SK-N-SH (cell line): ENCODE results near the gene PICK1. TPM values are rescaled to one million over a fixed set of nuclear protein-coding genes. Genes with fewer than 3 reads are reported as not detected.

ENCODE experiments used
- CTCF ChIA-PET: fragments of 300-600, 350-600 bp; formaldehyde crosslinking; extraction: SDS; loops from one replicate; lab custom pipeline; 2021; lab: Yijun Ruan, JAX
- POLR2A ChIA-PET: fragments of 350-600 bp; sonication (Branson Sonifier 250); formaldehyde crosslinking; extraction: SDS; loops from one replicate; lab custom pipeline; 2020; ENCODE audit warnings: antibody characterized with exemption, inconsistent platforms; lab: Yijun Ruan, JAX
- DNase-seq: peaks from one replicate; pipeline ENCODE4 v3.0.0; 2012
- H2AFZ ChIP-seq: fragments of 200-600 bp; sonication (generic); 2 replicates; pipeline ENCODE4 v1.8.1; 2016; ENCODE audit warnings: antibody characterized with exemption, mild to moderate bottlenecking, low read depth
- H3F3A ChIP-seq: fragments of 200-600 bp; sonication (generic); replicated peaks from 2 replicates; pipeline ENCODE3; 2016; ENCODE audit warnings: antibody characterized with exemption, mild to moderate bottlenecking; ENCODE audit not compliant: insufficient read depth
- H3K27ac ChIP-seq, 2 experiments: fragments of 200-500 bp in 1 of 2; fragments of 200-600 bp in 1 of 2; sonication (Bioruptor generic) in 1 of 2; sonication (generic), shearing (Covaris generic) in 1 of 2; 2 replicates each; pipeline versions ENCODE4 v1.5.1 to v1.6.1; 2014 to 2016; ENCODE audit warnings: low read depth in 2 of 2, inconsistent platforms in 1 of 2, low read length in 1 of 2, mild to moderate bottlenecking in 1 of 2, mixed read lengths in 1 of 2
- H3K27me3 ChIP-seq: fragments of 200-600 bp; sonication (generic), shearing (Covaris generic); 2 replicates; pipeline ENCODE4 v1.6.1; 2016; ENCODE audit warnings: mixed run types; ENCODE audit not compliant: insufficient read depth
- H3K36me3 ChIP-seq, 2 experiments: fragments of 200-500 bp in 1 of 2; fragments of 200-600 bp in 1 of 2; sonication (Bioruptor generic) in 1 of 2; sonication (generic) in 1 of 2; replicated peaks in 1 of 2; 2 replicates each; pipeline versions ENCODE3 to v1.5.1; 2014 to 2016; ENCODE audit warnings: low read length in 1 of 2, mild to moderate bottlenecking in 1 of 2; ENCODE audit not compliant: insufficient read depth in 2 of 2, control insufficient read depth in 1 of 2
- H3K4me1 ChIP-seq, 2 experiments: fragments of 200-500 bp in 1 of 2; fragments of 200-600 bp in 1 of 2; sonication (Bioruptor generic) in 1 of 2; sonication (generic), shearing (Covaris generic) in 1 of 2; 2 replicates each; pipeline versions ENCODE4 v1.5.1 to v1.6.1; 2014 to 2016; ENCODE audit warnings: low read depth in 1 of 2, low read length in 1 of 2, mixed run types in 1 of 2; ENCODE audit not compliant: insufficient read depth in 2 of 2, control insufficient read depth in 1 of 2
- H3K4me2 ChIP-seq: fragments of 200-600 bp; sonication (generic), shearing (Covaris generic); 2 replicates; pipeline ENCODE4 v1.6.1; 2017; ENCODE audit warnings: mixed run types
- H3K4me3 ChIP-seq, 2 experiments: fragments of 200-500 bp in 1 of 2; fragments of 200-600 bp in 1 of 2; sonication (Bioruptor generic) in 1 of 2; sonication (generic), shearing (Covaris generic) in 1 of 2; 2 replicates each; pipeline versions ENCODE4 v1.5.1 to v1.8.1; 2014 to 2016; ENCODE audit warnings: low read depth in 2 of 2, inconsistent platforms in 1 of 2, low read length in 1 of 2, mild to moderate bottlenecking in 1 of 2, mixed read lengths in 1 of 2, moderate library complexity in 1 of 2
- H3K79me2 ChIP-seq: fragments of 200-600 bp; sonication (generic); 2 replicates; pipeline ENCODE4 v1.8.1; 2017; ENCODE audit warnings: mild to moderate bottlenecking; ENCODE audit not compliant: insufficient read depth
- H3K9ac ChIP-seq: fragments of 200-600 bp; sonication (generic); 2 replicates; pipeline ENCODE4 v1.6.1; 2017; ENCODE audit warnings: mixed run types
- H3K9me2 ChIP-seq: fragments of 200-600 bp; sonication (generic); 2 replicates; pipeline ENCODE4 v1.6.1; 2017; ENCODE audit warnings: mixed run types
- H3K9me3 ChIP-seq: fragments of 200-600 bp; sonication (generic); 2 replicates; pipeline ENCODE4 v1.6.1; 2017; ENCODE audit warnings: mixed run types, mild to moderate bottlenecking, moderate library complexity
- H4K20me1 ChIP-seq: fragments of 200-600 bp; sonication (generic); 2 replicates; pipeline ENCODE4 v1.6.1; 2017; ENCODE audit warnings: mild to moderate bottlenecking, mixed run types; ENCODE audit not compliant: insufficient read depth
- CHD2 ChIP-seq: fragments of 150-350 bp; IDR thresholded peaks from 2 replicates; pipeline ENCODE4 v1.6.1; 2018; ENCODE audit warnings: low read length; ENCODE audit not compliant: partially characterized antibody
- FOXJ3 ChIP-seq: sonication (generic); formaldehyde crosslinking; IDR thresholded peaks from 2 replicates; pipeline ENCODE4 v1.5.1; 2020; ENCODE audit warnings: mild to moderate bottlenecking, missing genetic modification reagents
- FOXM1 ChIP-seq: IDR thresholded peaks from 2 replicates; pipeline ENCODE4 v1.4.0; 2012; ENCODE audit warnings: low read depth, mild to moderate bottlenecking
- JUND ChIP-seq: IDR thresholded peaks from 2 replicates; pipeline ENCODE4 v1.4.0; 2012
- NRF1 ChIP-seq: IDR thresholded peaks from 2 replicates; pipeline ENCODE4 v1.6.1; 2012; ENCODE audit warnings: low read depth, mild to moderate bottlenecking, low read length
- RCOR1 ChIP-seq: fragments of 150-350 bp; IDR thresholded peaks from 2 replicates; pipeline ENCODE4 v1.6.1; 2017; ENCODE audit warnings: antibody characterized with exemption, low read length
- SIN3A ChIP-seq: IDR thresholded peaks from 2 replicates; pipeline ENCODE4 v1.6.1; 2012; ENCODE audit warnings: low read depth, mild to moderate bottlenecking, low read length, moderate library complexity, borderline replicate concordance
- SMC3 ChIP-seq: IDR thresholded peaks from 2 replicates; pipeline ENCODE4 v1.6.1; 2012; ENCODE audit warnings: low read depth, low read length, improper control_type of control experiment
- TAF1 ChIP-seq: IDR thresholded peaks from 2 replicates; pipeline ENCODE4 v1.6.1; 2012; ENCODE audit warnings: low read depth, mild to moderate bottlenecking, low read length, moderate library complexity, borderline replicate concordance
- YY1 ChIP-seq: IDR thresholded peaks from 2 replicates; pipeline ENCODE4 v1.4.0; 2012; ENCODE audit warnings: low read depth, mild to moderate bottlenecking
- WGBS: methylation state at CpG from one replicate; pipeline ENCODE4 v1.1.6; 2017; ENCODE audit warnings: low lambda C conversion rate; 5-methylcytosine and 5-hydroxymethylcytosine counted together
- polyA plus RNA-seq, 3 experiments: library from polyadenylated mRNA; depleted of rRNA; stranded (reverse); fragments of >200 nt; gene quantifications; 2 replicates each; pipeline ENCODE4 v1.2.3, GENCODE V29; 2012
- TF ChIP-seq, protein P1 (sequence below): fragments of 200-600 bp; sonication (generic); IDR thresholded peaks from 2 replicates; pipeline ENCODE4 v1.6.1; 2017; ENCODE audit warnings: antibody characterized with exemption, mild to moderate bottlenecking, moderate library complexity
- TF ChIP-seq, protein P2 (sequence below): IDR thresholded peaks from 2 replicates; pipeline ENCODE4 v1.4.0; 2012; ENCODE audit warnings: low read depth, borderline replicate concordance
- TF ChIP-seq, protein P3 (sequence below): fragments of 150-350 bp; IDR thresholded peaks from 2 replicates; pipeline ENCODE4 v1.6.1; 2017; ENCODE audit warnings: antibody characterized with exemption, low read length, low read depth, borderline replicate concordance
- TF ChIP-seq, protein P4 (sequence below): IDR thresholded peaks from 2 replicates; pipeline ENCODE4; 2012
- TF ChIP-seq, protein P5 (sequence below): IDR thresholded peaks from 2 replicates; pipeline ENCODE4 v1.4.0; 2012; ENCODE audit warnings: low read depth, borderline replicate concordance

PICK1 gene
- polyA plus RNA-seq, 1 of the 3 experiments (the other 2 are of a cell fraction), result 36.8 TPM

DNA sequence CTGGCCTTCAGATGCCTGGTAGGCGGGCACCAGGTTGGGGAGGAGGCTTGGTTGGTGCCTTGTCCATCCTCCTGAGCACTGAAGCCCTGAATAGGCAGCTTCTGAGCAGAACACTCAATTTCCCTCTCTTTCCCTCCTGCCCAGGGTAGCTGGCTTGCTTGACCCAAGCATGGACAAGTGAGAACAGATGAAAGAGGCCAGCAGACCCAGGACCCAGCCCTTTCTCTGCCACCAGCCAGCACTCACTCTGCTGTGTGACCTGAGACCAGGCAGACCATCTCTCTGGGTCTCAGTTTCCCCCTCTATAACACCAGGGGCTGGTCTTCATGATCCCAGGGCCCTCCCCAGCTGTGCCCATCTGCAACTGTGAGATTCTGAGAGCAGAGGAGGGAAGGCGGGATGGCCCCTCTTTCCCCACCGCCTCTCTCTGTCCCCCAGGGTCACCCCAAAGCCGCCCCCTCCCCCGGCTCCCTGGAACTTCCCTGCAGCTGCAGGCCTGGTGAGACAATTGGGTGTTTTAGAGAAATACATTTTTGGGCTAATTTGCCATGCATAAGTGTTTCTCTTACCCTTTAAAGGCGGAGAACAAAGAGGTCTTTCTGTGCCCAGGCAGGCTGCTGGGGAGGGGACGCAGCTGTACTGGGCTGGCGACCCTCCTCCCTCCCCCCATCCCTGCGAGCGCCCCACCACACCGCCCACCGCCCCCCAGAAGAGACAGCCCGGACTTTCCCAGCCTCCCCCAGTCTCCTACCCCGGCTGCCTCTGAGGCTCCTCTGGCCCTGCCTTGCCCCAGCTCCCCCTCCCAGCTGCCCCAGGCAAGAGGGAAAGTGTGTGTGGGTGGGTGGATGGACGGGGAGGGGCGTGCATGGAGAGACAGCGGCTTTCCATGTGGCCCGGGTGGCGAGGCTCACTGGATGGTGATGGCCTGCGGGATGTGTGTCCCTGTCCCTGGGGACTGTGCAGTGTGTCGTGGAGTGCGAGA lies 30.8 kb upstream of the PICK1 start:
- 63% methylated on average over 6 of the region's 22 CpGs for WGBS
- no peaks in the 10 kb centered on the region for H3K9me2 ChIP-seq
- H2AFZ ChIP-seq, result no peak overlapping the region
- peak; percentile 26 for DNase-seq
- no peaks in the 10 kb centered on the region for H4K20me1 ChIP-seq
- no peaks in the 10 kb centered on the region for H3K4me1 ChIP-seq
- H3K9me3 ChIP-seq, result no peaks in the 10 kb centered on the region
- no peaks in the 10 kb centered on the region for H3K36me3 ChIP-seq
- H3K9ac ChIP-seq, result no peak overlapping the region
- H3K4me3 ChIP-seq, result no peak overlapping the region
- TF ChIP-seq CHD2, result no peak
- TF ChIP-seq YY1, result no peak
- TF ChIP-seq, protein P1, sequence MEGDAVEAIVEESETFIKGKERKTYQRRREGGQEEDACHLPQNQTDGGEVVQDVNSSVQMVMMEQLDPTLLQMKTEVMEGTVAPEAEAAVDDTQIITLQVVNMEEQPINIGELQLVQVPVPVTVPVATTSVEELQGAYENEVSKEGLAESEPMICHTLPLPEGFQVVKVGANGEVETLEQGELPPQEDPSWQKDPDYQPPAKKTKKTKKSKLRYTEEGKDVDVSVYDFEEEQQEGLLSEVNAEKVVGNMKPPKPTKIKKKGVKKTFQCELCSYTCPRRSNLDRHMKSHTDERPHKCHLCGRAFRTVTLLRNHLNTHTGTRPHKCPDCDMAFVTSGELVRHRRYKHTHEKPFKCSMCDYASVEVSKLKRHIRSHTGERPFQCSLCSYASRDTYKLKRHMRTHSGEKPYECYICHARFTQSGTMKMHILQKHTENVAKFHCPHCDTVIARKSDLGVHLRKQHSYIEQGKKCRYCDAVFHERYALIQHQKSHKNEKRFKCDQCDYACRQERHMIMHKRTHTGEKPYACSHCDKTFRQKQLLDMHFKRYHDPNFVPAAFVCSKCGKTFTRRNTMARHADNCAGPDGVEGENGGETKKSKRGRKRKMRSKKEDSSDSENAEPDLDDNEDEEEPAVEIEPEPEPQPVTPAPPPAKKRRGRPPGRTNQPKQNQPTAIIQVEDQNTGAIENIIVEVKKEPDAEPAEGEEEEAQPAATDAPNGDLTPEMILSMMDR, result no peak
- TF ChIP-seq, protein P2, sequence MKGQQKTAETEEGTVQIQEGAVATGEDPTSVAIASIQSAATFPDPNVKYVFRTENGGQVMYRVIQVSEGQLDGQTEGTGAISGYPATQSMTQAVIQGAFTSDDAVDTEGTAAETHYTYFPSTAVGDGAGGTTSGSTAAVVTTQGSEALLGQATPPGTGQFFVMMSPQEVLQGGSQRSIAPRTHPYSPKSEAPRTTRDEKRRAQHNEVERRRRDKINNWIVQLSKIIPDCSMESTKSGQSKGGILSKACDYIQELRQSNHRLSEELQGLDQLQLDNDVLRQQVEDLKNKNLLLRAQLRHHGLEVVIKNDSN, result no peak
- no peak for TF ChIP-seq FOXJ3 (CRISPR knock-in tag)
- no peak for TF ChIP-seq FOXM1
- TF ChIP-seq TAF1, result no peak
- TF ChIP-seq, protein P3, sequence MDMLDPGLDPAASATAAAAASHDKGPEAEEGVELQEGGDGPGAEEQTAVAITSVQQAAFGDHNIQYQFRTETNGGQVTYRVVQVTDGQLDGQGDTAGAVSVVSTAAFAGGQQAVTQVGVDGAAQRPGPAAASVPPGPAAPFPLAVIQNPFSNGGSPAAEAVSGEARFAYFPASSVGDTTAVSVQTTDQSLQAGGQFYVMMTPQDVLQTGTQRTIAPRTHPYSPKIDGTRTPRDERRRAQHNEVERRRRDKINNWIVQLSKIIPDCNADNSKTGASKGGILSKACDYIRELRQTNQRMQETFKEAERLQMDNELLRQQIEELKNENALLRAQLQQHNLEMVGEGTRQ, result no peak
- TF ChIP-seq, protein P4, sequence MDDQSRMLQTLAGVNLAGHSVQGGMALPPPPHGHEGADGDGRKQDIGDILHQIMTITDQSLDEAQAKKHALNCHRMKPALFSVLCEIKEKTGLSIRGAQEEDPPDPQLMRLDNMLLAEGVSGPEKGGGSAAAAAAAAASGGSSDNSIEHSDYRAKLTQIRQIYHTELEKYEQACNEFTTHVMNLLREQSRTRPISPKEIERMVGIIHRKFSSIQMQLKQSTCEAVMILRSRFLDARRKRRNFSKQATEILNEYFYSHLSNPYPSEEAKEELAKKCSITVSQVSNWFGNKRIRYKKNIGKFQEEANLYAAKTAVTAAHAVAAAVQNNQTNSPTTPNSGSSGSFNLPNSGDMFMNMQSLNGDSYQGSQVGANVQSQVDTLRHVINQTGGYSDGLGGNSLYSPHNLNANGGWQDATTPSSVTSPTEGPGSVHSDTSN, result no peak
- no peak for TF ChIP-seq NRF1
- no peak for TF ChIP-seq SIN3A
- no peak for TF ChIP-seq SMC3
- no peak for TF ChIP-seq JUND
- TF ChIP-seq RCOR1, result no peak
- TF ChIP-seq, protein P5, sequence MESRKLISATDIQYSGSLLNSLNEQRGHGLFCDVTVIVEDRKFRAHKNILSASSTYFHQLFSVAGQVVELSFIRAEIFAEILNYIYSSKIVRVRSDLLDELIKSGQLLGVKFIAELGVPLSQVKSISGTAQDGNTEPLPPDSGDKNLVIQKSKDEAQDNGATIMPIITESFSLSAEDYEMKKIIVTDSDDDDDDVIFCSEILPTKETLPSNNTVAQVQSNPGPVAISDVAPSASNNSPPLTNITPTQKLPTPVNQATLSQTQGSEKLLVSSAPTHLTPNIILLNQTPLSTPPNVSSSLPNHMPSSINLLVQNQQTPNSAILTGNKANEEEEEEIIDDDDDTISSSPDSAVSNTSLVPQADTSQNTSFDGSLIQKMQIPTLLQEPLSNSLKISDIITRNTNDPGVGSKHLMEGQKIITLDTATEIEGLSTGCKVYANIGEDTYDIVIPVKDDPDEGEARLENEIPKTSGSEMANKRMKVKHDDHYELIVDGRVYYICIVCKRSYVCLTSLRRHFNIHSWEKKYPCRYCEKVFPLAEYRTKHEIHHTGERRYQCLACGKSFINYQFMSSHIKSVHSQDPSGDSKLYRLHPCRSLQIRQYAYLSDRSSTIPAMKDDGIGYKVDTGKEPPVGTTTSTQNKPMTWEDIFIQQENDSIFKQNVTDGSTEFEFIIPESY, result no peak
- CTCF ChIA-PET, result no interaction called here
- POLR2A ChIA-PET, result no interaction called here
- H3K79me2 ChIP-seq, result no peaks in the 10 kb centered on the region
- no peaks in the 10 kb centered on the region for H3K27me3 ChIP-seq
- no peak overlapping the region for H3K4me2 ChIP-seq
- H3K27ac ChIP-seq, result no peak overlapping the region
- no peaks in the 10 kb centered on the region for H3F3A ChIP-seq
